DOHH2 (cell line): ENCODE results near the gene SMOC1.

ENCODE experiments used
- H3F3A ChIP-seq: fragments of 200-600 bp; sonication (generic), shearing (Covaris generic); 2 replicates; pipeline ENCODE4 v1.6.0; 2016; ENCODE audit warnings: antibody characterized with exemption, mild to moderate bottlenecking; ENCODE audit not compliant: control insufficient read depth, insufficient read depth
- H3K27ac ChIP-seq: fragments of 200-600 bp; sonication (generic); 2 replicates; pipeline ENCODE4 v1.5.1; 2014; ENCODE audit warnings: low read depth, mild to moderate bottlenecking, low read length, moderate library complexity
- H3K27me3 ChIP-seq: fragments of 200-600 bp; sonication (generic); 2 replicates; pipeline ENCODE4 v1.6.1; 2014; ENCODE audit warnings: mild to moderate bottlenecking, low read length, mixed read lengths; ENCODE audit not compliant: control insufficient read depth
- H3K36me3 ChIP-seq: fragments of 200-600 bp; sonication (generic); 2 replicates; pipeline ENCODE4 v1.6.1; 2014; ENCODE audit warnings: mild to moderate bottlenecking, low read length, moderate library complexity, mixed read lengths; ENCODE audit not compliant: control insufficient read depth
- H3K4me1 ChIP-seq: fragments of 200-600 bp; sonication (generic); 2 replicates; pipeline ENCODE4 v1.6.1; 2014; ENCODE audit warnings: mild to moderate bottlenecking, low read length, mixed read lengths; ENCODE audit not compliant: control insufficient read depth
- H3K4me2 ChIP-seq: fragments of 200-600 bp; sonication (generic); 2 replicates; pipeline ENCODE4 v1.6.0; 2014; ENCODE audit warnings: mild to moderate bottlenecking, low read length, moderate library complexity
- H3K4me3 ChIP-seq: fragments of 200-600 bp; sonication (generic); 2 replicates; pipeline ENCODE4 v1.5.1; 2014; ENCODE audit warnings: mild to moderate bottlenecking, low read length, mixed read lengths
- H3K79me2 ChIP-seq: fragments of 200-600 bp; sonication (generic); 2 replicates; pipeline ENCODE4 v1.6.1; 2014; ENCODE audit warnings: mild to moderate bottlenecking, low read length, mixed read lengths; ENCODE audit not compliant: control insufficient read depth
- H3K9me2 ChIP-seq: fragments of 200-600 bp; sonication (generic); replicated peaks from 2 replicates; pipeline ENCODE4 v1.6.1; 2014; ENCODE audit warnings: mild to moderate bottlenecking, low read length, mixed read lengths; ENCODE audit not compliant: control insufficient read depth
- H3K9me3 ChIP-seq: fragments of 200-600 bp; sonication (generic); 2 replicates; pipeline ENCODE4 v1.6.1; 2014; ENCODE audit warnings: antibody characterized with exemption, low read length, mixed read lengths; ENCODE audit not compliant: control insufficient read depth, insufficient read depth
- H4K20me1 ChIP-seq: fragments of 200-600 bp; sonication (generic); 2 replicates; pipeline ENCODE4 v1.6.0; 2014; ENCODE audit warnings: low read depth, mild to moderate bottlenecking, antibody characterized with exemption, low read length, moderate library complexity; ENCODE audit not compliant: control insufficient read depth, insufficient read depth
- EZH2phosphoT487 ChIP-seq: fragments of 200-600 bp; sonication (generic); IDR thresholded peaks from 2 replicates; pipeline ENCODE4 v1.6.1; 2017; ENCODE audit warnings: borderline replicate concordance, mild to moderate bottlenecking, antibody characterized with exemption, low read length, moderate library complexity, mixed read lengths
- TF ChIP-seq, protein P1 (sequence below): fragments of 200-600 bp; sonication (generic); IDR thresholded peaks from one replicate; pipeline ENCODE4 v1.5.1; 2014; ENCODE audit warnings: antibody characterized with exemption, mild to moderate bottlenecking, low read depth, low read length; ENCODE audit not compliant: poor library complexity, severe bottlenecking

The SMOC1 gene

DNA sequence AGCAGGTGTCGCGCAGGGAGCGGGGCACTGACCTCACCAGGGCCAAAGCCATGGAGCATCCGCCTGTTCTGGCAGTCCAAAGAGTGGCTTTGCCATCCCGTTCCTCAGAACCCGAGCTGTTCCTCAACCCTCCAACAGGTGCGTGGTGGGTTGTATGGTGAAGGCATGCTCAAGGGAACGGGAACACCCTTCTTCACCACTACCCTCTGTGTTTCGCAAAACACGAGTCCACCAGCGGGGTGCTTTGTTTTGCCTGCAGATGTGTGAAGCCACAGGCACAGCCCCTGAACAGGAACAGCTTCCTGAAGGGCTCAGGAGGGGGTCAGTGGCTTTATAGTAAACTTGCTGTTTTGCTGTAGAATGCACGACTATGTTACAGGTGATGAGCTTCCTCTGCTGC lies 52.7 kb downstream of the SMOC1 start:
- H3K4me3 ChIP-seq: no peak overlapping the region
- no peak overlapping the region for H3K27ac ChIP-seq
- H3K36me3 ChIP-seq: no peaks in the 10 kb centered on the region
- H3F3A ChIP-seq: no peaks in the 10 kb centered on the region
- H3K9me3 ChIP-seq: no peaks in the 10 kb centered on the region
- H3K4me1 ChIP-seq: no peaks in the 10 kb centered on the region
- H3K4me2 ChIP-seq: no peak overlapping the region
- H3K27me3 ChIP-seq: no peaks in the 10 kb centered on the region
- no peaks in the 10 kb centered on the region for H4K20me1 ChIP-seq
- H3K9me2 ChIP-seq: no peaks in the 10 kb centered on the region
- H3K79me2 ChIP-seq: no peaks in the 10 kb centered on the region
- TF ChIP-seq EZH2phosphoT487: no peak
- TF ChIP-seq, protein P1, sequence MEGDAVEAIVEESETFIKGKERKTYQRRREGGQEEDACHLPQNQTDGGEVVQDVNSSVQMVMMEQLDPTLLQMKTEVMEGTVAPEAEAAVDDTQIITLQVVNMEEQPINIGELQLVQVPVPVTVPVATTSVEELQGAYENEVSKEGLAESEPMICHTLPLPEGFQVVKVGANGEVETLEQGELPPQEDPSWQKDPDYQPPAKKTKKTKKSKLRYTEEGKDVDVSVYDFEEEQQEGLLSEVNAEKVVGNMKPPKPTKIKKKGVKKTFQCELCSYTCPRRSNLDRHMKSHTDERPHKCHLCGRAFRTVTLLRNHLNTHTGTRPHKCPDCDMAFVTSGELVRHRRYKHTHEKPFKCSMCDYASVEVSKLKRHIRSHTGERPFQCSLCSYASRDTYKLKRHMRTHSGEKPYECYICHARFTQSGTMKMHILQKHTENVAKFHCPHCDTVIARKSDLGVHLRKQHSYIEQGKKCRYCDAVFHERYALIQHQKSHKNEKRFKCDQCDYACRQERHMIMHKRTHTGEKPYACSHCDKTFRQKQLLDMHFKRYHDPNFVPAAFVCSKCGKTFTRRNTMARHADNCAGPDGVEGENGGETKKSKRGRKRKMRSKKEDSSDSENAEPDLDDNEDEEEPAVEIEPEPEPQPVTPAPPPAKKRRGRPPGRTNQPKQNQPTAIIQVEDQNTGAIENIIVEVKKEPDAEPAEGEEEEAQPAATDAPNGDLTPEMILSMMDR: no peak

GRCh38 chr14:69932391-69932790 lies 53.2 kb downstream of the SMOC1 start:
- H3K4me1 ChIP-seq: no peaks in the 10 kb centered on the region
- no peak overlapping the region for H3K4me2 ChIP-seq
- H3K79me2 ChIP-seq: no peaks in the 10 kb centered on the region
- no peak overlapping the region for H3K4me3 ChIP-seq
- H3K9me2 ChIP-seq: no peaks in the 10 kb centered on the region
- H3K27me3 ChIP-seq: no peaks in the 10 kb centered on the region
- no peak for TF ChIP-seq EZH2phosphoT487
- TF ChIP-seq, protein P1: no peak
- H3K36me3 ChIP-seq: no peaks in the 10 kb centered on the region
- no peak overlapping the region for H3K27ac ChIP-seq
- H3K9me3 ChIP-seq: no peaks in the 10 kb centered on the region
- H3F3A ChIP-seq: no peaks in the 10 kb centered on the region
- no peaks in the 10 kb centered on the region for H4K20me1 ChIP-seq

GRCh38 chr14:69933623-69934275 lies 54.5 kb downstream of the SMOC1 start:
- Histone ChIP-seq H3K36me3 (no peaks in the 10 kb centered on the region), H3K27ac (no peak overlapping the region), H3K9me3 (no peaks in the 10 kb centered on the region), H4K20me1 (no peaks in the 10 kb centered on the region), H3K4me3 (no peak overlapping the region), H3F3A (no peaks in the 10 kb centered on the region), H3K4me2 (no peak overlapping the region), H3K4me1 (no peaks in the 10 kb centered on the region), H3K79me2 (no peaks in the 10 kb centered on the region), H3K9me2 (no peaks in the 10 kb centered on the region), H3K27me3 (no peaks in the 10 kb centered on the region)
- TF ChIP-seq EZH2phosphoT487: no peak
- TF ChIP-seq, protein P1: no peak
